ENCODE measurements around the gene PSMD6. TPM values are rescaled to one million over a fixed set of nuclear protein-coding genes. Genes with fewer than 3 reads are reported as not detected.
A peak's percentile ranks its signal among the peaks of the same experiment; 100 is the strongest.

The PSMD6 gene
- total and polyA plus RNA-seq, 10 donors: 49.0 to 75.8 (median 59.6) TPM

GRCh38 chr3:64000453-64001055, 22.7 kb downstream of the PSMD6 start:
- Histone ChIP-seq H3K9me3 (no peaks in the 10 kb centered on the region), H3K27me3 (replicated peaks in 1 of 7) (no peaks in the 10 kb centered on the region), H3K27ac (no peak overlapping the region), H3K4me1 (peaks cover 0 to under 1% (median 0%) of the 10 kb centered on the region in 6 donors), H3K4me3 (no peak overlapping the region), H3K36me3 (peaks cover 0 to 100% (median 66%) of the 10 kb centered on the region in 6 donors)
- 89 to 96% (median 95%) methylated on average over 9 of the region's 9 CpGs for WGBS, 5 donors
- TF ChIP-seq POLR2AphosphoS5 (IDR thresholded peaks at IDR 0.05): no peak
- TF ChIP-seq POLR2A (IDR thresholded peaks at IDR 0.05): no peak
- no peak for DNase-seq
- intact Hi-C loops (cut with DNase I; ENCODE audit: low total_unique reads): no loop called here

GRCh38 chr3:63998852-63999754, 24.2 kb downstream of the PSMD6 start:
- H3K27me3 ChIP-seq (replicated peaks in 1 of 7): no peaks in the 10 kb centered on the region
- 88 to 92% (median 90%) methylated on average over 10 of the region's 10 CpGs for WGBS, 5 donors
- intact Hi-C loops (cut with DNase I; ENCODE audit: low total_unique reads): no loop called here
- DNase-seq: no peak
- H3K36me3 ChIP-seq: peaks cover 0 to 100% (median 65%) of the 10 kb centered on the region in 6 donors
- no peak overlapping the region for H3K4me3 ChIP-seq
- H3K27ac ChIP-seq: no peak overlapping the region
- H3K4me1 ChIP-seq: peaks cover 0 to 14% (median 0%) of the 10 kb centered on the region in 6 donors
- H3K9me3 ChIP-seq: no peaks in the 10 kb centered on the region
- TF ChIP-seq CTCF (IDR thresholded peaks at IDR 0.05 in 8 of 11, conservative IDR thresholded peaks at IDR 0.05 in 3 of 11) (no peak), POLR2A (IDR thresholded peaks at IDR 0.05) (no peak), POLR2AphosphoS5 (IDR thresholded peaks at IDR 0.05) (no peak)

- peak; percentile 70 for DNase-seq
- 57 to 87% (median 71%) methylated on average over 5 of the region's 5 CpGs for WGBS, 5 donors
- H3K36me3 ChIP-seq: peaks cover 0 to 100% (median 73%) of the 10 kb centered on the region in 6 donors
- no peak overlapping the region for H3K4me3 ChIP-seq
- peaks cover 0 to 30% (median 11%) of the 10 kb centered on the region in 6 donors for H3K4me1 ChIP-seq
- TF ChIP-seq CTCF (IDR thresholded peaks at IDR 0.05 in 8 of 11, conservative IDR thresholded peaks at IDR 0.05 in 3 of 11) (no peak), POLR2A (IDR thresholded peaks at IDR 0.05) (no peak), POLR2AphosphoS5 (IDR thresholded peaks at IDR 0.05) (no peak)
- no peaks in the 10 kb centered on the region for H3K27me3 ChIP-seq (replicated peaks in 1 of 7)
- no peak overlapping the region for H3K27ac ChIP-seq
- H3K9me3 ChIP-seq: no peaks in the 10 kb centered on the region
- intact Hi-C loops (cut with DNase I; ENCODE audit: low total_unique reads): no loop called here
Measured at GRCh38 chr3:63995086-63995485, 28.2 kb downstream of the PSMD6 start.

GRCh38 chr3:63993653-63994079, 29.6 kb downstream of the PSMD6 start:
- DNase-seq: peak; percentile 80
- 36 to 44% (median 39%) methylated on average over 3 of the region's 3 CpGs for WGBS, 5 donors
- peak overlapping the region in 2 of 8 donors; percentile 13 to 22 for H3K27ac ChIP-seq
- TF ChIP-seq POLR2A (IDR thresholded peaks at IDR 0.05): no peak
- peak in 1 of 3 donors; percentile 75 for TF ChIP-seq POLR2AphosphoS5 (IDR thresholded peaks at IDR 0.05)
- TF ChIP-seq CTCF (IDR thresholded peaks at IDR 0.05 in 8 of 11, conservative IDR thresholded peaks at IDR 0.05 in 3 of 11): peak; percentile 73 to 94 (median 89)
- peaks cover 0 to 30% (median 11%) of the 10 kb centered on the region in 6 donors for H3K4me1 ChIP-seq
- no peak overlapping the region for H3K4me3 ChIP-seq
- no peaks in the 10 kb centered on the region for H3K27me3 ChIP-seq (replicated peaks in 1 of 7)
- no peaks in the 10 kb centered on the region for H3K9me3 ChIP-seq
- intact Hi-C loops (cut with DNase I; ENCODE audit: low total_unique reads): no loop called here
- H3K36me3 ChIP-seq: peaks cover 0 to 100% (median 76%) of the 10 kb centered on the region in 6 donors

All from spleen (tissue), 11 donors.